WTC11 (cell line): ENCODE data around the gene SEMA4G. TPM values are rescaled to one million over a fixed set of nuclear protein-coding genes. Genes with fewer than 3 reads are reported as not detected.

Experiments used
- ATAC-seq: fragments of 200-7000 bp; cut with Tn5 transposase; 2 replicates; pipeline ENCODE4 v1.10.0; 2021; ENCODE audit warnings: mild to moderate bottlenecking, moderate library complexity
- CTCF ChIA-PET: fragments of 300-600 bp; sonication (Branson Sonifier 250); formaldehyde crosslinking; loops from one replicate; lab custom pipeline; 2021; ENCODE audit warnings: antibody characterized with exemption; lab: Charles Lee
- POLR2A ChIA-PET: fragments of 350-600 bp; sonication (Branson Sonifier 250); formaldehyde crosslinking; loops from one replicate; lab custom pipeline; 2021; ENCODE audit warnings: antibody characterized with exemption; lab: Charles Lee
- DNase-seq: peaks from one replicate; pipeline ENCODE4 v3.0.0; 2021; ENCODE audit warnings: low spot score
- H3K27ac Mint-ChIP-seq: 2 replicates; pipeline ENCODE4 v1.8.0; 2021; ENCODE audit warnings: mixed read lengths
- H3K27me3 Mint-ChIP-seq: 2 replicates; pipeline ENCODE4 v1.8.0; 2021; ENCODE audit warnings: low read depth, mild to moderate bottlenecking, moderate library complexity, mixed read lengths
- H3K36me3 Mint-ChIP-seq: 2 replicates; pipeline ENCODE4 v1.8.0; 2021; ENCODE audit warnings: mixed read lengths
- H3K4me1 Mint-ChIP-seq: 2 replicates; pipeline ENCODE4 v1.8.0; 2022; ENCODE audit warnings: mixed read lengths
- H3K4me3 Mint-ChIP-seq: 2 replicates; pipeline ENCODE4 v1.8.0; 2021; ENCODE audit warnings: mild to moderate bottlenecking, moderate library complexity, mixed read lengths
- H3K9me3 Mint-ChIP-seq: 2 replicates; pipeline ENCODE4 v1.8.0; 2021; ENCODE audit warnings: mixed read lengths
- CBFB ChIP-seq: sonication (generic); formaldehyde crosslinking; IDR thresholded peaks from 2 replicates; pipeline ENCODE4 v1.8.1; 2022; ENCODE audit warnings: mild to moderate bottlenecking, low read depth, missing genetic modification reagents
- E2F1 ChIP-seq: sonication (generic); formaldehyde crosslinking; IDR thresholded peaks from 2 replicates; pipeline ENCODE4 v1.8.0; 2022; ENCODE audit warnings: mild to moderate bottlenecking, missing genetic modification reagents
- ESRRA ChIP-seq: sonication (generic); formaldehyde crosslinking; IDR thresholded peaks from 2 replicates; pipeline ENCODE4 v1.8.1; 2022; ENCODE audit warnings: mild to moderate bottlenecking, missing genetic modification reagents, borderline replicate concordance
- FOXJ3 ChIP-seq: sonication (generic); formaldehyde crosslinking; IDR thresholded peaks from 2 replicates; pipeline ENCODE4 v1.9.0; 2021; ENCODE audit warnings: missing genetic modification reagents, mild to moderate bottlenecking, borderline replicate concordance
- GABPB1 ChIP-seq: sonication (generic); formaldehyde crosslinking; IDR thresholded peaks from 2 replicates; pipeline ENCODE4 v1.8.1; 2023; ENCODE audit warnings: mild to moderate bottlenecking, missing genetic modification reagents
- GTF2I ChIP-seq: fragments of 250-450 bp; sonication (Bioruptor Pico); conservative IDR thresholded peaks from 2 replicates; pipeline ENCODE4 v1.4.0; 2021; ENCODE audit warnings: mild to moderate bottlenecking
- JAZF1 ChIP-seq: fragments of 250-450 bp; sonication (Bioruptor Pico); IDR thresholded peaks from 2 replicates; pipeline ENCODE4 v1.9.0; 2021; ENCODE audit warnings: moderate library complexity, mild to moderate bottlenecking, inconsistent platforms
- MAX ChIP-seq: sonication (generic); formaldehyde crosslinking; IDR thresholded peaks from 2 replicates; pipeline ENCODE4 v1.8.0; 2022; ENCODE audit warnings: mild to moderate bottlenecking, missing genetic modification reagents
- MYBL2 ChIP-seq: sonication (generic); formaldehyde crosslinking; IDR thresholded peaks from 2 replicates; pipeline ENCODE4 v1.8.1; 2023; ENCODE audit warnings: mild to moderate bottlenecking, moderate library complexity, missing genetic modification reagents
- TCF7 ChIP-seq: sonication (generic); formaldehyde crosslinking; IDR thresholded peaks from 2 replicates; pipeline ENCODE4 v1.8.0; 2022; ENCODE audit warnings: mild to moderate bottlenecking, low read depth, missing genetic modification reagents, moderate library complexity
- TP53 ChIP-seq: sonication (generic); formaldehyde crosslinking; IDR thresholded peaks from 2 replicates; pipeline ENCODE4 v1.8.1; 2023; ENCODE audit warnings: mild to moderate bottlenecking, missing genetic modification reagents
- ZNF263 ChIP-seq: sonication (generic); formaldehyde crosslinking; IDR thresholded peaks from 2 replicates; pipeline ENCODE4 v1.8.1; 2022; ENCODE audit warnings: low read depth, mild to moderate bottlenecking, moderate library complexity, missing genetic modification reagents
- ZNF396 ChIP-seq: fragments of 250-450 bp; sonication (Bioruptor Pico); IDR thresholded peaks from 2 replicates; pipeline ENCODE4 v1.8.0; 2021; ENCODE audit warnings: mild to moderate bottlenecking, moderate library complexity, borderline replicate concordance
- ZNF416 ChIP-seq: fragments of 250-450 bp; sonication (Bioruptor Pico); IDR thresholded peaks from 2 replicates; pipeline ENCODE4 v1.9.0; 2021; ENCODE audit warnings: mild to moderate bottlenecking, inconsistent platforms
- total RNA-seq: library from RNA; stranded (reverse); gene quantifications from 3 replicates; pipeline ENCODE4 v1.2.3, GENCODE V29; 2021
- TF ChIP-seq, protein P1 (sequence below): sonication (generic); formaldehyde crosslinking; IDR thresholded peaks from 2 replicates; pipeline ENCODE4 v1.8.1; 2023; ENCODE audit warnings: mild to moderate bottlenecking, missing genetic modification reagents
- TF ChIP-seq, protein P2 (sequence below): sonication (generic); formaldehyde crosslinking; IDR thresholded peaks from 2 replicates; pipeline ENCODE4 v1.8.1; 2022; ENCODE audit warnings: low read depth, missing genetic modification reagents, borderline replicate concordance
- TF ChIP-seq, protein P3 (sequence below): sonication (generic); formaldehyde crosslinking; IDR thresholded peaks from 2 replicates; pipeline ENCODE4 v1.8.0; 2023; ENCODE audit warnings: missing genetic modification reagents, mild to moderate bottlenecking, borderline replicate concordance
- TF ChIP-seq, protein P4 (sequence below): fragments of 250-450 bp; sonication (Bioruptor Pico); IDR thresholded peaks from 2 replicates; pipeline ENCODE4 v1.9.0; 2021; ENCODE audit warnings: mild to moderate bottlenecking
- TF ChIP-seq, protein P5 (sequence below): sonication (generic); formaldehyde crosslinking; conservative IDR thresholded peaks from 2 replicates; pipeline ENCODE4 v1.8.1; 2022; ENCODE audit warnings: mild to moderate bottlenecking, missing genetic modification reagents

Gene SEMA4G
- total RNA-seq, 1 experiment from 2014 or later: 11.8 TPM

DNA sequence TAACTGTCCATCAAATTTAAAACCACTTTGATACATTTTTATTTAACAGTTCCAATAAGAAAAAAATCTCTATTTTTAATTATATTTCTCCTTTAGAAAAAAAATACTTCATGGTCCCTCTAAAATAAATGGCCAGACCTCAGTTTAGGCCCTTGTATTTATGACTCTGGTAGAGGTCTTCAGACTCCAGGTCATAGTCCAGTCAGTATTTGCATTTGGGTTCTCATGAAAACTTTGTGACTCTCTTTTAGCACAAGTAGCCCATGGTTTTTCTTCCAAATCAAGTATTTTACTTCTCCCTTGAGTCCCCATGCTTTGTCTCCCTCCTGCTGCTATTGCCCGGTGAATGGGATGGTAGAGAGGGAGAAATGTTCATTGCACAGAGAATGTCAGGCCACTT lies 5.5 kb upstream of the SEMA4G start:
- no peaks in the 10 kb centered on the region for H3K27me3 Mint-ChIP-seq
- DNase-seq (no peak), ATAC-seq (no peak)
- H3K36me3 Mint-ChIP-seq: peaks cover 10% of the 10 kb centered on the region
- H3K4me1 Mint-ChIP-seq: peaks cover 4% of the 10 kb centered on the region; the same call in 1 of the 2 replicates
- H3K27ac Mint-ChIP-seq: no peak overlapping the region
- POLR2A ChIA-PET: no interaction called here
- no peaks in the 10 kb centered on the region for H3K9me3 Mint-ChIP-seq
- CTCF ChIA-PET: no interaction called here
- TF ChIP-seq, protein P1, sequence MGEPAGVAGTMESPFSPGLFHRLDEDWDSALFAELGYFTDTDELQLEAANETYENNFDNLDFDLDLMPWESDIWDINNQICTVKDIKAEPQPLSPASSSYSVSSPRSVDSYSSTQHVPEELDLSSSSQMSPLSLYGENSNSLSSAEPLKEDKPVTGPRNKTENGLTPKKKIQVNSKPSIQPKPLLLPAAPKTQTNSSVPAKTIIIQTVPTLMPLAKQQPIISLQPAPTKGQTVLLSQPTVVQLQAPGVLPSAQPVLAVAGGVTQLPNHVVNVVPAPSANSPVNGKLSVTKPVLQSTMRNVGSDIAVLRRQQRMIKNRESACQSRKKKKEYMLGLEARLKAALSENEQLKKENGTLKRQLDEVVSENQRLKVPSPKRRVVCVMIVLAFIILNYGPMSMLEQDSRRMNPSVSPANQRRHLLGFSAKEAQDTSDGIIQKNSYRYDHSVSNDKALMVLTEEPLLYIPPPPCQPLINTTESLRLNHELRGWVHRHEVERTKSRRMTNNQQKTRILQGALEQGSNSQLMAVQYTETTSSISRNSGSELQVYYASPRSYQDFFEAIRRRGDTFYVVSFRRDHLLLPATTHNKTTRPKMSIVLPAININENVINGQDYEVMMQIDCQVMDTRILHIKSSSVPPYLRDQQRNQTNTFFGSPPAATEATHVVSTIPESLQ (CRISPR knock-in tag): no peak
- TF ChIP-seq ZNF396 (CRISPR knock-in tag) (no peak), MAX (CRISPR knock-in tag) (no peak), ZNF263 (CRISPR knock-in tag) (no peak), TP53 (CRISPR knock-in tag) (no peak)
- TF ChIP-seq, protein P2, sequence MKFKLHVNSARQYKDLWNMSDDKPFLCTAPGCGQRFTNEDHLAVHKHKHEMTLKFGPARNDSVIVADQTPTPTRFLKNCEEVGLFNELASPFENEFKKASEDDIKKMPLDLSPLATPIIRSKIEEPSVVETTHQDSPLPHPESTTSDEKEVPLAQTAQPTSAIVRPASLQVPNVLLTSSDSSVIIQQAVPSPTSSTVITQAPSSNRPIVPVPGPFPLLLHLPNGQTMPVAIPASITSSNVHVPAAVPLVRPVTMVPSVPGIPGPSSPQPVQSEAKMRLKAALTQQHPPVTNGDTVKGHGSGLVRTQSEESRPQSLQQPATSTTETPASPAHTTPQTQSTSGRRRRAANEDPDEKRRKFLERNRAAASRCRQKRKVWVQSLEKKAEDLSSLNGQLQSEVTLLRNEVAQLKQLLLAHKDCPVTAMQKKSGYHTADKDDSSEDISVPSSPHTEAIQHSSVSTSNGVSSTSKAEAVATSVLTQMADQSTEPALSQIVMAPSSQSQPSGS (CRISPR knock-in tag): no peak
- H3K4me3 Mint-ChIP-seq: no peak overlapping the region

DNA sequence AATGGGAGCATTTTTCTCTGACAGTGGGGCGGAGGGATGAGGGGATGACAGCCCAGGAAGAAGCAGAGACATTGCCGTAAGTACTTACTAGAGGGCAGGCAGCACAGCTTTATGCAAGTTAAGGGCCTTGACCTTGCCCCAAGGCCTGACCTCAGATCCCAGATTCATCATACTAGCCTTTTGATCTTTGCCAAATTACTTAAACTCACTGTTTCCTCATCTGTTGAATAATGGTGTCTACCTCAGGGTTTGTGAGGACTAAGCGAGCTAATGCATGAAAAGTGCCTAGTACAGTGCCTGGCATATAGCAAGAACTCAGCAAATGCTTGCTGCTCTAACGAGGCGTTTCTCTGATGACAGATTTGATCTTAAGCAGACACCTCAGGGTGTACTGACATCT lies 3.5 kb upstream of the SEMA4G start:
- DNase-seq: no peak
- H3K4me1 Mint-ChIP-seq: peaks cover 11% of the 10 kb centered on the region
- no peak overlapping the region for H3K4me3 Mint-ChIP-seq
- POLR2A ChIA-PET: interaction anchor here (0.6 kb wide), 2 partner anchors 14 to 27 kb away, joined by 4 read pairs; no protein-coding TSS in a partner anchor
- TF ChIP-seq JAZF1 (CRISPR knock-in tag): no peak
- no peak for TF ChIP-seq ZNF416 (CRISPR knock-in tag)
- no peak for TF ChIP-seq TCF7 (CRISPR knock-in tag)
- TF ChIP-seq MAX (CRISPR knock-in tag): no peak
- TF ChIP-seq ESRRA (CRISPR knock-in tag): no peak
- TF ChIP-seq, protein P3, sequence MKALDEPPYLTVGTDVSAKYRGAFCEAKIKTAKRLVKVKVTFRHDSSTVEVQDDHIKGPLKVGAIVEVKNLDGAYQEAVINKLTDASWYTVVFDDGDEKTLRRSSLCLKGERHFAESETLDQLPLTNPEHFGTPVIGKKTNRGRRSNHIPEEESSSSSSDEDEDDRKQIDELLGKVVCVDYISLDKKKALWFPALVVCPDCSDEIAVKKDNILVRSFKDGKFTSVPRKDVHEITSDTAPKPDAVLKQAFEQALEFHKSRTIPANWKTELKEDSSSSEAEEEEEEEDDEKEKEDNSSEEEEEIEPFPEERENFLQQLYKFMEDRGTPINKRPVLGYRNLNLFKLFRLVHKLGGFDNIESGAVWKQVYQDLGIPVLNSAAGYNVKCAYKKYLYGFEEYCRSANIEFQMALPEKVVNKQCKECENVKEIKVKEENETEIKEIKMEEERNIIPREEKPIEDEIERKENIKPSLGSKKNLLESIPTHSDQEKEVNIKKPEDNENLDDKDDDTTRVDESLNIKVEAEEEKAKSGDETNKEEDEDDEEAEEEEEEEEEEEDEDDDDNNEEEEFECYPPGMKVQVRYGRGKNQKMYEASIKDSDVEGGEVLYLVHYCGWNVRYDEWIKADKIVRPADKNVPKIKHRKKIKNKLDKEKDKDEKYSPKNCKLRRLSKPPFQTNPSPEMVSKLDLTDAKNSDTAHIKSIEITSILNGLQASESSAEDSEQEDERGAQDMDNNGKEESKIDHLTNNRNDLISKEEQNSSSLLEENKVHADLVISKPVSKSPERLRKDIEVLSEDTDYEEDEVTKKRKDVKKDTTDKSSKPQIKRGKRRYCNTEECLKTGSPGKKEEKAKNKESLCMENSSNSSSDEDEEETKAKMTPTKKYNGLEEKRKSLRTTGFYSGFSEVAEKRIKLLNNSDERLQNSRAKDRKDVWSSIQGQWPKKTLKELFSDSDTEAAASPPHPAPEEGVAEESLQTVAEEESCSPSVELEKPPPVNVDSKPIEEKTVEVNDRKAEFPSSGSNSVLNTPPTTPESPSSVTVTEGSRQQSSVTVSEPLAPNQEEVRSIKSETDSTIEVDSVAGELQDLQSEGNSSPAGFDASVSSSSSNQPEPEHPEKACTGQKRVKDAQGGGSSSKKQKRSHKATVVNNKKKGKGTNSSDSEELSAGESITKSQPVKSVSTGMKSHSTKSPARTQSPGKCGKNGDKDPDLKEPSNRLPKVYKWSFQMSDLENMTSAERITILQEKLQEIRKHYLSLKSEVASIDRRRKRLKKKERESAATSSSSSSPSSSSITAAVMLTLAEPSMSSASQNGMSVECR (CRISPR knock-in tag): no peak
- TF ChIP-seq GTF2I (CRISPR knock-in tag): no peak
- TF ChIP-seq CBFB (CRISPR knock-in tag): no peak
- H3K36me3 Mint-ChIP-seq: no peaks in the 10 kb centered on the region
- no peaks in the 10 kb centered on the region for H3K9me3 Mint-ChIP-seq
- CTCF ChIA-PET: interaction anchor here (1.8 to 5.6 kb wide), 3 partner anchors 32 to 48 kb away, joined by 6 to 41 read pairs (median 7); no protein-coding TSS in a partner anchor
- no peak overlapping the region for H3K27ac Mint-ChIP-seq
- no peaks in the 10 kb centered on the region for H3K27me3 Mint-ChIP-seq
- no peak for ATAC-seq

DNA sequence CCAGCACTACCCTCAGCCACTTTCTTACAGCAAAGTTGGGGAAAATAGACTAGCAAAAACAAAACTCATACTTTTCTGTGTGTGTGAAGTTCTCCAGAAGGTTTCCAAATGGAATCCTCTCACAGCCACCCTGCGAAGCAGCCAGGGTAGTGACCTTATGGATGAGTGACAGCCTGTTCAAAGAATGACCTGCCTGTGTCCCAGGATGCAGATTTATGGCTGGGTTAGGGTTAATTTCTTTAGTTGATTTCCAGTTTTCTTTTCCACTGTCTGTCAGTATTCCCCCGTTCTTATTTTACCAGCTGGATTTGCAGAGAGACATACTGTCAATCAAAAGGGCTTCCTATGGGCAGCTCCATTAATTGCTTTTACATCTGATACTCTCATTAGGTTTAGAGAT lies 2.4 kb upstream of the SEMA4G start:
- ChIA-PET POLR2A (no interaction called here), CTCF (interaction anchor here (1.1 to 5.6 kb wide), 4 partner anchors 27 to 47 kb away, joined by 3 to 41 read pairs (median 6); no protein-coding TSS in a partner anchor)
- Mint-ChIP-seq H3K36me3 (no peaks in the 10 kb centered on the region), H3K4me3 (no peak overlapping the region), H3K27me3 (no peaks in the 10 kb centered on the region), H3K9me3 (no peaks in the 10 kb centered on the region), H3K27ac (no peak overlapping the region), H3K4me1 (peaks cover 22% of the 10 kb centered on the region)
- DNase-seq (no peak), ATAC-seq (no peak)
- TF ChIP-seq FOXJ3: no peak
- TF ChIP-seq, protein P4, sequence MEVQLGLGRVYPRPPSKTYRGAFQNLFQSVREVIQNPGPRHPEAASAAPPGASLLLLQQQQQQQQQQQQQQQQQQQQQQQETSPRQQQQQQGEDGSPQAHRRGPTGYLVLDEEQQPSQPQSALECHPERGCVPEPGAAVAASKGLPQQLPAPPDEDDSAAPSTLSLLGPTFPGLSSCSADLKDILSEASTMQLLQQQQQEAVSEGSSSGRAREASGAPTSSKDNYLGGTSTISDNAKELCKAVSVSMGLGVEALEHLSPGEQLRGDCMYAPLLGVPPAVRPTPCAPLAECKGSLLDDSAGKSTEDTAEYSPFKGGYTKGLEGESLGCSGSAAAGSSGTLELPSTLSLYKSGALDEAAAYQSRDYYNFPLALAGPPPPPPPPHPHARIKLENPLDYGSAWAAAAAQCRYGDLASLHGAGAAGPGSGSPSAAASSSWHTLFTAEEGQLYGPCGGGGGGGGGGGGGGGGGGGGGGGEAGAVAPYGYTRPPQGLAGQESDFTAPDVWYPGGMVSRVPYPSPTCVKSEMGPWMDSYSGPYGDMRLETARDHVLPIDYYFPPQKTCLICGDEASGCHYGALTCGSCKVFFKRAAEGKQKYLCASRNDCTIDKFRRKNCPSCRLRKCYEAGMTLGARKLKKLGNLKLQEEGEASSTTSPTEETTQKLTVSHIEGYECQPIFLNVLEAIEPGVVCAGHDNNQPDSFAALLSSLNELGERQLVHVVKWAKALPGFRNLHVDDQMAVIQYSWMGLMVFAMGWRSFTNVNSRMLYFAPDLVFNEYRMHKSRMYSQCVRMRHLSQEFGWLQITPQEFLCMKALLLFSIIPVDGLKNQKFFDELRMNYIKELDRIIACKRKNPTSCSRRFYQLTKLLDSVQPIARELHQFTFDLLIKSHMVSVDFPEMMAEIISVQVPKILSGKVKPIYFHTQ: no peak
- TF ChIP-seq E2F1 (CRISPR knock-in tag): no peak
- no peak for TF ChIP-seq GABPB1 (CRISPR knock-in tag)
- TF ChIP-seq MYBL2 (CRISPR knock-in tag): no peak
- TF ChIP-seq, protein P5, sequence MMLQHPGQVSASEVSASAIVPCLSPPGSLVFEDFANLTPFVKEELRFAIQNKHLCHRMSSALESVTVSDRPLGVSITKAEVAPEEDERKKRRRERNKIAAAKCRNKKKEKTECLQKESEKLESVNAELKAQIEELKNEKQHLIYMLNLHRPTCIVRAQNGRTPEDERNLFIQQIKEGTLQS (CRISPR knock-in tag): no peak
